ENCODE data around the gene SEH1L.
"Not testable (repeated sequence)": the region's sequence is repeated elsewhere in the genome, so short reads cannot be mapped to it uniquely, and the experiment has no call there.

The SEH1L gene

GRCh38 chr18:12944709-12945108 lies 3.1 kb upstream of the SEH1L start:
- DNase-seq (ENCODE audit: low spot score): no peak

- DNase-seq (ENCODE audit: low spot score): peak; percentile 78
These were observed 1.1 kb upstream of the SEH1L start for GRCh38 chr18:12946549-12947284.

- DNase-seq (ENCODE audit: low spot score): peak; percentile 90
These were observed 416 bp downstream of the SEH1L start for GRCh38 chr18:12948050-12948804.

GRCh38 chr18:12958478-12958877 lies 10.7 kb downstream of the SEH1L start:
- DNase-seq (ENCODE audit: low spot score): no peak

- no peak for DNase-seq (ENCODE audit: low spot score)
These were observed 12.6 kb downstream of the SEH1L start for GRCh38 chr18:12960395-12960794.

GRCh38 chr18:12960853-12961397 lies 13.1 kb downstream of the SEH1L start:
- DNase-seq (ENCODE audit: low spot score): no peak

GRCh38 chr18:12963069-12963468 lies 15.3 kb downstream of the SEH1L start:
- DNase-seq (ENCODE audit: low spot score): no peak

GRCh38 chr18:12968115-12968514 lies 20.3 kb downstream of the SEH1L start:
- no peak for DNase-seq (ENCODE audit: low spot score)

- peak; percentile 2 for DNase-seq (ENCODE audit: low spot score)
These were observed 20.8 kb downstream of the SEH1L start for GRCh38 chr18:12968619-12969018.

GRCh38 chr18:12973562-12974213 lies 25.9 kb downstream of the SEH1L start:
- DNase-seq (ENCODE audit: low spot score): no peak

- DNase-seq (ENCODE audit: low spot score): no peak
These were observed 27.7 kb downstream of the SEH1L start for GRCh38 chr18:12975488-12975887.

GRCh38 chr18:12976305-12976704 lies 28.5 kb downstream of the SEH1L start:
- DNase-seq (ENCODE audit: low spot score): no peak

GRCh38 chr18:12980065-12980464 lies 32.3 kb downstream of the SEH1L start:
- DNase-seq (ENCODE audit: low spot score): not testable (repeated sequence)

GRCh38 chr18:12989397-12990122 lies 41.7 kb downstream of the SEH1L start:
- peak; percentile 44 for DNase-seq (ENCODE audit: low spot score)

GRCh38 chr18:12990123-12990475 lies 42.3 kb downstream of the SEH1L start:
- peak; percentile 2 for DNase-seq (ENCODE audit: low spot score)

GRCh38 chr18:12990641-12990966 lies 42.8 kb downstream of the SEH1L start:
- no peak for DNase-seq (ENCODE audit: low spot score)

GRCh38 chr18:12990967-12991820 lies 43.4 kb downstream of the SEH1L start, which contains the start of gene CEP192:
TSS of gene CEP192 (plus strand) at chr18:12991362. CDS start at chr18:12999425, 8,063 bp downstream.
- DNase-seq (ENCODE audit: low spot score): peak; percentile 99

GRCh38 chr18:12991821-12992179 lies 44.0 kb downstream of the SEH1L start:
- no peak for DNase-seq (ENCODE audit: low spot score)

- no peak for DNase-seq (ENCODE audit: low spot score)
These were observed 45.6 kb downstream of the SEH1L start for GRCh38 chr18:12993439-12993838.

- DNase-seq (ENCODE audit: low spot score): no peak
These were observed 47.6 kb downstream of the SEH1L start for GRCh38 chr18:12995424-12995823.

GRCh38 chr18:12995952-12996477 lies 48.2 kb downstream of the SEH1L start:
- DNase-seq (ENCODE audit: low spot score): no peak
